GM12801 (cell line): Measurements from ENCODE around the gene CTBP1.

ENCODE experiments used
- CTCF ChIP-seq: IDR thresholded peaks from one replicate; pipeline ENCODE4 v1.5.1; 2011; ENCODE audit warnings: control low read depth; ENCODE audit not compliant: insufficient read length; ENCODE audit errors: extremely low read depth

Gene CTBP1

DNA sequence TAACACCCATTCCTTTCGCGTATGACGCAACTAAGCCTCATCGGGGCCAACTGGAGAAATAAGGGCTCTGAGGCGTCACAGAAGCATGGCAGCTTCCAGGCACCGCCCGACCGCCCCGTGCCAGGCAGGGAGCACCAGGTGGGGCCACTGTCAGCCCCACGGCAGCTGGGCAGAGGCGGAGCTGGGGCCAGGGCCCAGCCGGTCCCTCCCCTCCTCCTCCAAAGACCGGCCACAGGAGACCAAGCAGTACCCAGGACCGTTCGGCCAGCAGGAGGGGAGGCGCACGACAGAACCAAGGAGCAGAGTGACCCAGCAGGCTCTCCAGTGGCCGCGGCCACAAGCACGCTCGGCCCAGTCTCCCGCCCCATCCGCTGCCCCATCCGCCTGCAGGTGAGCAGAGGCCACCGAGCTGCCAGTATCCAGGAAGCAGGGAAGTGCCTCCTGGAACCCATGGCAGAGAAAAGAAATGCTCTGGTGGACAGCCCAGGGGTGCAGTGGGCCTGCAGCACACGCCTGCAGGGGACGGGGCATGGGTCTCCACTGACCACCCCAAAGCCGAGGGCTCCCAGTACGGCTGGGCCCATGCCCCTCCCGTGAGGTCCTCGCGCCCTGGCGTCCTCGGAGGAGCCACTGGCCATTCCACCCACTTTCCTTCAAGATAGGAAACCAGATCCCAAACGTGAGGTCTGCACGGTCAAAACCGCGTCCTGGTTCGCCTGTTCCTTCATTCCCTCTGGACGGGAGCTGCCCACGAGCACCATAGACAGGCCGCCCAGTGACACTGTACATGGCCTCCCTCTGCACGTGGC, 9.6 kb downstream of the CTBP1 start:
- TF ChIP-seq CTCF, result no peak

DNA sequence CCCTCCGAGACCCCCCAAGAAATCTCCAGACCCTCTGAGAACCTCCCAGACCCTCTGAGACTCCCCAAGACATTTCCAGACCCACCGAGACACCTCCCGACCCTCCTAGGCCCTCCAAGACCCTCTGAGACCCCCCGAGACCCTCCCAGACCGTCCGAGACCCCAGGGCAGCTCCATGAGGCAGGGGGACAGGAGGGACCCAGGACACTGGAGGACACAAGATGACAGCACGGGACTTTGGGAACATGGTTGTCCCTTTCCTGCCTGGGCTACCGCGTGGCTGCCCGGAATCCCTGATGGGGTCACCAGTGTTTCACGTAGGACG, 10.3 kb downstream of the CTBP1 start:
- no peak for TF ChIP-seq CTCF

- TF ChIP-seq CTCF, result no peak
These were observed 10.8 kb downstream of the CTBP1 start for GRCh38 chr4:1237981-1238675.

DNA sequence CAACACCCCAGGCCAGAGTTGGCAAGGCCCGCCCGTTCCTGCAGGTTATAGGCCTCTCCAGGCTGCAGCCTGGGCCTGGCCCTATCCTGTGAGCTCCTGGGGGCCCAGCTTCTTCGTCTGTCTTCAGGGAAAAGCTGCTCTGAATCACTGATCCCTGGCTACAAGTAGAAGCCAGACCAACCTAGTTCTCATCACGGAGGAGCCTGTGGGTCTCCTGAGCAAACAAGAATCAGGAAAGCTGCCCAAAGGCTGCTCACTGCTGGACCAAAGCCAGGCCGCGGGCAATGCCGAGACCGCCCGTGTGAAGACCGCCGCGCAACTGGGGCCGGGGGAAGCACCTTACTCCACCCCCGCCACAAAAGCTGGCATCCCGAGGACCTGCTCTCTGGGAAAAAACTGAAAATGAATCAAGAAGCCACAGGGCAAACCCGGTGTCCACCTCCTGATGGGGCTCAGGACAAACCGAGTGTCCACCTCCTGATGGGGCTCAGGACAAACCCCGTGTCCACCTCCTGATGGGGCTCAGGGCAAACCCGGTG, 12.8 kb downstream of the CTBP1 start:
- TF ChIP-seq CTCF, result no peak

GRCh38 chr4:1235381-1236102, 13.4 kb downstream of the CTBP1 start:
- no peak for TF ChIP-seq CTCF

DNA sequence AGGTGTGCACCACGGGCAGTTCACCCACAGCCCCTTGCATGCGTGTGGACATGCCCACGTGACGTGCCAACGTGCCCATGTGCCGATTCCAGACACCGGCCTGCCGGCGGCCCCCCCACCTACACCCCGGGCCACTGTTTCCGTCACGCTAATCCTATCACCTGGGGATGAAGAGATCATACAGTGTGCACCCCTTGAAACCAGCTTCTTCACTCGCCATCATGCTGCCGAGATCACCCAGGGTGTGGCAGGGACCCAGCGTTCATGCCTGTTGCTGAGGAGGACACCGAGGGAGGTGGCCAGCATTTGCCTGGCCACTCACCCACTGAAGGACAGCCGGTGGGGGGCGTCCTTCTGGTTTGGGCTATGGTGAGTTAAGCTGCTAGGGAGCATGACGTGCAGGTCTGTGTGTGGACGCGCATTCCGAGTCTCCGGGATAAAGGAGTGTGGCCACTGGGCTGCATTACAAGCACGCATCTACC, 14.1 kb downstream of the CTBP1 start:
- no peak for TF ChIP-seq CTCF

- no peak for TF ChIP-seq CTCF
These were observed 14.6 kb downstream of the CTBP1 start for GRCh38 chr4:1234309-1234695.
